HepG2 (cell line): ENCODE measurements around the gene TPR. TPM values are rescaled to one million over a fixed set of nuclear protein-coding genes. Genes with fewer than 3 reads are reported as not detected.
"Not testable (repeated sequence)": the region's sequence is repeated elsewhere in the genome, so short reads cannot be mapped to it uniquely, and the experiment has no call there.

ENCODE experiments used
- ATAC-seq: fragments of 200-7000 bp; cut with Tn5 transposase; 3 replicates; pipeline ENCODE4 v1.9.1; 2020; ENCODE audit warnings: mild to moderate bottlenecking, moderate library complexity
- BruUV-seq: library from RNA; stranded (reverse); fragments of 400-500 nt; replicated peaks from 2 replicates; lab custom pipeline; 2021; lab: Mats Ljungman, UMichigan
- CTCF ChIA-PET: fragments of 300-600 bp; formaldehyde crosslinking; extraction: SDS; loops from one replicate; lab custom pipeline; 2021; ENCODE audit warnings: low total read pairs, inconsistent platforms, low intra/inter-chr PET ratio; lab: Yijun Ruan, JAX
- POLR2A ChIA-PET: fragments of 350-600 bp; sonication (Branson Sonifier 250); formaldehyde crosslinking; loops from one replicate; lab custom pipeline; 2020; ENCODE audit warnings: antibody characterized with exemption, inconsistent platforms; lab: Yijun Ruan, JAX
- DNase-seq: peaks from one replicate; pipeline ENCODE4 v3.0.0-alpha.2; 2015; ENCODE audit warnings: low spot score
- FAIRE-seq: peaks from 3 replicates; lab custom pipeline; 2011; peaks lifted over from hg19 to GRCh38; lab: Jason Lieb, UNC
- H2AFZ ChIP-seq: one replicate; pipeline ENCODE4 v1.6.1; 2011; ENCODE audit warnings: low read length, inconsistent platforms
- H3K27ac ChIP-seq: fragments of 300-600 bp; 3 replicates; pipeline ENCODE4 v1.8.0; 2011; ENCODE audit warnings: mixed run types, mild to moderate bottlenecking, mixed read lengths, low read length, inconsistent platforms; ENCODE audit not compliant: insufficient read depth; ENCODE audit errors: extremely low read length
- H3K27me3 ChIP-seq, 2 experiments: fragments of 200-600 bp in 1 of 2; 2 replicates in 1 of 2; 3 replicates in 1 of 2; pipeline versions ENCODE4 v1.6.0 to v1.8.0; 2011; ENCODE audit warnings: low read length in 2 of 2, mild to moderate bottlenecking in 2 of 2, moderate library complexity in 2 of 2, inconsistent platforms in 1 of 2; ENCODE audit not compliant: insufficient read depth in 2 of 2, control insufficient read depth in 1 of 2
- H3K36me3 ChIP-seq, 2 experiments: fragments of 200-600 bp in 1 of 2; replicated peaks in 1 of 2; 2 replicates in 1 of 2; 3 replicates in 1 of 2; pipeline versions ENCODE4 v1.5.1 to v1.8.0; 2011; ENCODE audit warnings: low read length in 2 of 2, inconsistent platforms in 1 of 2; ENCODE audit not compliant: insufficient read depth in 2 of 2, control insufficient read depth in 1 of 2
- H3K4me1 ChIP-seq: 2 replicates; pipeline ENCODE4 v1.5.1; 2012; ENCODE audit warnings: low read length, inconsistent platforms; ENCODE audit not compliant: insufficient read depth
- H3K4me2 ChIP-seq: 2 replicates; pipeline ENCODE4 v1.6.0; 2011; ENCODE audit warnings: low read depth, low read length, inconsistent platforms
- H3K4me3 ChIP-seq, 3 experiments: fragments of 200-600 bp in 1 of 3; sonication (generic), shearing (Covaris generic) in 1 of 3; replicated peaks in 1 of 3; 2 replicates each; pipeline ENCODE4 v1.5.1; 2011 to 2016; ENCODE audit warnings: low read length in 3 of 3, inconsistent platforms in 2 of 3, low read depth in 2 of 3, mild to moderate bottlenecking in 2 of 3, control low read depth in 1 of 3, mixed read lengths in 1 of 3; ENCODE audit not compliant: insufficient read depth in 1 of 3
- H3K79me2 ChIP-seq: one replicate; pipeline ENCODE4 v1.6.1; 2011; ENCODE audit warnings: low read length, inconsistent platforms; ENCODE audit not compliant: insufficient read depth
- H3K9ac ChIP-seq: 2 replicates; pipeline ENCODE4 v1.6.0; 2011; ENCODE audit warnings: mild to moderate bottlenecking, low read depth, low read length, inconsistent platforms; ENCODE audit not compliant: insufficient read depth
- H3K9me3 ChIP-seq: 2 replicates; pipeline ENCODE4 v1.5.1; 2012; ENCODE audit warnings: mild to moderate bottlenecking, low read length
- H4K20me1 ChIP-seq: 2 replicates; pipeline ENCODE4 v1.6.0; 2011; ENCODE audit warnings: inconsistent platforms, mild to moderate bottlenecking, low read length, moderate library complexity; ENCODE audit not compliant: insufficient read depth
- FOXP4 ChIP-seq: sonication (generic); formaldehyde crosslinking; IDR thresholded peaks from 2 replicates; pipeline ENCODE4 v1.4.0; 2020; ENCODE audit warnings: missing genetic modification reagents
- HNF4A ChIP-seq: sonication (generic); formaldehyde crosslinking; IDR thresholded peaks from 2 replicates; pipeline ENCODE4 v1.4.0; 2020; ENCODE audit warnings: missing genetic modification reagents
- NR2F6 ChIP-seq, 2 experiments: IDR thresholded peaks; 2 replicates each; pipeline ENCODE4 v1.6.1; 2016; ENCODE audit warnings: antibody characterized with exemption in 1 of 2, mild to moderate bottlenecking in 1 of 2
- POGZ ChIP-seq: sonication (generic); formaldehyde crosslinking; IDR thresholded peaks from 2 replicates; pipeline ENCODE4 v1.4.0; 2020; ENCODE audit warnings: mild to moderate bottlenecking, missing genetic modification reagents
- SOX13 ChIP-seq, 3 experiments: fragments of 450-650 bp in 1 of 3; sonication (generic) in 1 of 3; formaldehyde crosslinking in 1 of 3; IDR thresholded peaks in 2 of 3; conservative IDR thresholded peaks in 1 of 3; 2 replicates each; pipeline versions ENCODE4 v1.5.0 to v1.6.1; 2016 to 2020; ENCODE audit warnings: antibody characterized with exemption in 1 of 3, mild to moderate bottlenecking in 1 of 3, missing compliant biosample characterization in 1 of 3, missing genetic modification reagents in 1 of 3, moderate library complexity in 1 of 3
- SOX5 ChIP-seq: IDR thresholded peaks from 2 replicates; pipeline ENCODE4 v1.6.1; 2016; ENCODE audit warnings: borderline replicate concordance
- SOX6 ChIP-seq, 2 experiments: fragments of 450-650 bp in 1 of 2; sonication (generic) in 1 of 2; formaldehyde crosslinking in 1 of 2; IDR thresholded peaks; 2 replicates each; pipeline versions ENCODE4 v1.4.0 to v1.6.1; 2017 to 2020; ENCODE audit warnings: antibody characterized with exemption in 1 of 2, mild to moderate bottlenecking in 1 of 2, missing genetic modification reagents in 1 of 2
- TCF7 ChIP-seq: sonication (generic); IDR thresholded peaks from 2 replicates; pipeline ENCODE4 v1.6.1; 2016; ENCODE audit warnings: antibody characterized with exemption, low read depth
- ZNF33A ChIP-seq: sonication (generic); formaldehyde crosslinking; IDR thresholded peaks from 2 replicates; pipeline ENCODE4 v1.5.1; 2020; ENCODE audit warnings: missing genetic modification reagents, mild to moderate bottlenecking, moderate library complexity, borderline replicate concordance
- WGBS: methylation state at CpG from one replicate; pipeline ENCODE4 v1.1.6; 2017; ENCODE audit warnings: low lambda C conversion rate; 5-methylcytosine and 5-hydroxymethylcytosine counted together
- in situ Hi-C: cut with HindIII; loops from 2 replicates; pipeline ENCODE4 v1.10.0; 2017; ENCODE audit warnings: low pct_unique_long_range_greater_than_20kb; ENCODE audit not compliant: extremely low pct_ligation_motif_present
- intact Hi-C: fragments of 100-400 bp; cut with micrococcal nuclease; formaldehyde crosslinking; loops from one replicate; pipeline ENCODE4 v1.10.0; 2022; ENCODE audit not compliant: unreplicated experiment
- polyA plus RNA-seq, 8 experiments: library from polyadenylated mRNA; depleted of rRNA in 3 of 8; stranded (reverse) in 7 of 8; unstranded in 1 of 8; fragments of >200 nt; fragmentation: Illumina TruSeq in 4 of 8; extraction: Trizol in 4 of 8; gene quantifications; 2 replicates each; pipeline versions ENCODE4 v1.2.1 to v1.2.3, GENCODE V29; 2011 to 2016; ENCODE audit warnings: low read depth in 4 of 8, missing spikeins in 1 of 8, mixed read lengths in 1 of 8; ENCODE audit not compliant: insufficient read depth in 1 of 8
- total RNA-seq, 5 experiments: library from RNA; depleted of rRNA; stranded (reverse); fragments of >200 nt; fragmentation: Illumina TruSeq; extraction: Trizol; gene quantifications; 2 replicates each; pipeline ENCODE4 v1.2.3, GENCODE V29; 2016; ENCODE audit warnings: low read depth in 1 of 5

TPR gene
- total and polyA plus RNA-seq, 2 of the 13 experiments (the other 11 are each of a cell fraction or from before 2014, with no cell fraction given): 78.9 to 81.7 TPM

- BruUV-seq; ATAC-seq; H3K9me3 ChIP-seq; H3K27ac ChIP-seq; H3K9ac ChIP-seq; H3K79me2 ChIP-seq; H3K4me2 ChIP-seq; FAIRE-seq; POLR2A ChIA-PET; in situ Hi-C loops; H2AFZ ChIP-seq; H4K20me1 ChIP-seq; H3K27me3 ChIP-seq; CTCF ChIA-PET; intact Hi-C loops; H3K4me3 ChIP-seq; TF ChIP-seq NR2F6 (CRISPR knock-in tag; IDR thresholded peaks at IDR 0.05); SOX6 (IDR thresholded peaks at IDR 0.05); SOX13 (IDR thresholded peaks at IDR 0.05): not testable (repeated sequence)
- peak; percentile 10 for DNase-seq
- TF ChIP-seq SOX5 (CRISPR knock-in tag) (0 out of 2 replicates have a peak, but pooled peaks have one; percentile 21), NR2F6 (IDR thresholded peaks at IDR 0.05) (0 out of 2 replicates have a peak, but pooled peaks have one; percentile 9), POGZ (CRISPR knock-in tag) (peak; percentile 55), FOXP4 (CRISPR knock-in tag) (0 out of 2 replicates have a peak, but pooled peaks have one; percentile 30), SOX6 (CRISPR knock-in tag; IDR thresholded peaks at IDR 0.05) (peak; percentile 28; the same call in 1 of the 2 replicates), SOX13 (CRISPR knock-in tag; conservative IDR thresholded peaks at IDR 0.05 in 1 of 2, IDR thresholded peaks at IDR 0.05 in 1 of 2) (peak in 1 of 2 experiments; percentile 41; a peak in 1 of 4 replicates), TCF7 (0 out of 2 replicates have a peak, but pooled peaks have one; percentile 16), ZNF33A (peak; percentile 96; the same call in 1 of the 2 replicates), HNF4A (CRISPR knock-in tag) (peak; percentile 59)
- Histone ChIP-seq H3K4me1 (peaks cover 10% of the 10 kb centered on the region; the same call in 1 of the 2 replicates), H3K36me3 (peaks cover 17 to 73% of the 10 kb centered on the region in 2 experiments)
- WGBS: 95% methylated on average over 8 of the region's 8 CpGs
Measured at GRCh38 chr1:186347837-186348691, 27.0 kb downstream of the TPR start.
